Measurements from ENCODE around the gene C5orf63. TPM values are rescaled to one million over a fixed set of nuclear protein-coding genes. Genes with fewer than 3 reads are reported as not detected.
"Not testable (repeated sequence)": the region's sequence is repeated elsewhere in the genome, so short reads cannot be mapped to it uniquely, and the experiment has no call there.

C5orf63 gene
- polyA plus RNA-seq (2013, experiment 1 of 2): not detected
- polyA plus RNA-seq (2013, experiment 2 of 2): not detected

- H3K23ac ChIP-seq (ENCODE audit: low read length in 2 of 2): no peak within 1 kb of the TSS
- WGBS: 95% methylated on average over 49 of the region's 56 CpGs
- no peak within 1 kb of the TSS for H2BK12ac ChIP-seq (ENCODE audit: low read length in 2 of 2)
- H2AK5ac ChIP-seq (ENCODE audit: low read length, severe bottlenecking): no peak within 1 kb of the TSS
- no peak within 1 kb of the TSS for H3K14ac ChIP-seq (ENCODE audit: low read length in 2 of 2)
- no peaks in the 10 kb centered on the region for H3K9me3 ChIP-seq (ENCODE audit: control insufficient read depth, low read length)
- no peak within 1 kb of the TSS for H2BK5ac ChIP-seq (ENCODE audit: low read depth, low read length, poor library complexity, severe bottlenecking)
- H3K18ac ChIP-seq (ENCODE audit: low read depth in 1 of 2, low read length in 2 of 2): no peak within 1 kb of the TSS
- H3K79me1 ChIP-seq (replicated peaks; ENCODE audit: low read length, poor library complexity, severe bottlenecking): no peaks in the 10 kb centered on the region
- H3K27me3 ChIP-seq (ENCODE audit: control insufficient read depth in 1 of 2, insufficient read depth in 1 of 2, low read length in 2 of 2): no peaks in the 10 kb centered on the region
- peaks cover 1% of the 10 kb centered on the region for H3K4me1 ChIP-seq (ENCODE audit: control insufficient read depth, insufficient read depth, low read depth, low read length)
- no peaks in the 10 kb centered on the region for H3K36me3 ChIP-seq (ENCODE audit: control insufficient read depth in 1 of 2, insufficient read depth in 2 of 2, low read depth in 1 of 2, low read length in 2 of 2)
- H3K4me2 ChIP-seq (ENCODE audit: low read length, poor library complexity, severe bottlenecking): no peak within 1 kb of the TSS
- H3K4me3 ChIP-seq (ENCODE audit: insufficient read depth in 1 of 2, low read depth in 1 of 2, low read length in 2 of 2): peak within 1 kb of the TSS in 1 of 2 experiments; percentile 83
- no peak within 1 kb of the TSS for H4K8ac ChIP-seq (ENCODE audit: low read length)
- H2BK15ac ChIP-seq (ENCODE audit: low read depth, poor library complexity, severe bottlenecking): peak within 1 kb of the TSS; percentile 19
- peak within 1 kb of the TSS; percentile 78 for H3K9ac ChIP-seq (ENCODE audit: low read length)
- H2AFZ ChIP-seq (ENCODE audit: low read depth, low read length): no peak within 1 kb of the TSS
- H3K27ac ChIP-seq (ENCODE audit: low read length, poor library complexity, severe bottlenecking): no peak within 1 kb of the TSS
- no peak within 1 kb of the TSS for H4K91ac ChIP-seq (ENCODE audit: low read length)
- H2BK120ac ChIP-seq (ENCODE audit: low read depth, low read length): no peak within 1 kb of the TSS
- no peak for DNase-seq
- no peak within 1 kb of the TSS for H3K4ac ChIP-seq (ENCODE audit: low read depth in 1 of 2, low read length in 2 of 2)
Observed at GRCh38 chr5:127072861-127073846, at the start of gene C5orf63. C5orf63 (minus strand) TSS chr5:127073502; CDS start chr5:127058995, 14,507 bp downstream.

- Histone ChIP-seq H3K27ac (ENCODE audit: low read length, poor library complexity, severe bottlenecking) (no peak overlapping the region), H3K23ac (ENCODE audit: low read length in 2 of 2) (no peak overlapping the region), H2AK5ac (ENCODE audit: low read length, severe bottlenecking) (no peak overlapping the region), H3K4ac (ENCODE audit: low read depth in 1 of 2, low read length in 2 of 2) (no peak overlapping the region), H2BK12ac (ENCODE audit: low read length in 2 of 2) (no peak overlapping the region), H3K4me1 (ENCODE audit: control insufficient read depth, insufficient read depth, low read depth, low read length) (no peaks in the 10 kb centered on the region), H3K27me3 (ENCODE audit: control insufficient read depth in 1 of 2, insufficient read depth in 1 of 2, low read length in 2 of 2) (peaks cover 0 to 6% of the 10 kb centered on the region in 2 experiments), H3K9me3 (ENCODE audit: control insufficient read depth, low read length) (peaks cover 4% of the 10 kb centered on the region), H4K91ac (ENCODE audit: low read length) (no peak overlapping the region), H2BK15ac (ENCODE audit: low read depth, poor library complexity, severe bottlenecking) (no peak overlapping the region), H3K4me3 (ENCODE audit: insufficient read depth in 1 of 2, low read depth in 1 of 2, low read length in 2 of 2) (no peak overlapping the region), H2BK5ac (ENCODE audit: low read depth, low read length, poor library complexity, severe bottlenecking) (no peak overlapping the region), H3K18ac (ENCODE audit: low read depth in 1 of 2, low read length in 2 of 2) (no peak overlapping the region), H3K79me1 (replicated peaks; ENCODE audit: low read length, poor library complexity, severe bottlenecking) (no peaks in the 10 kb centered on the region), H3K36me3 (ENCODE audit: control insufficient read depth in 1 of 2, insufficient read depth in 2 of 2, low read depth in 1 of 2, low read length in 2 of 2) (no peaks in the 10 kb centered on the region), H3K9ac (ENCODE audit: low read length) (no peak overlapping the region), H4K8ac (ENCODE audit: low read length) (no peak overlapping the region), H3K14ac (ENCODE audit: low read length in 2 of 2) (no peak overlapping the region), H2AFZ (ENCODE audit: low read depth, low read length) (no peak overlapping the region), H3K4me2 (ENCODE audit: low read length, poor library complexity, severe bottlenecking) (no peak overlapping the region), H2BK120ac (ENCODE audit: low read depth, low read length) (no peak overlapping the region)
- DNase-seq: no peak
- WGBS: no CpG with 5 or more reads among the region's 3 CpGs
Observed at GRCh38 chr5:127112347-127112864, 39.1 kb upstream of the C5orf63 start.

- no peak overlapping the region for H2BK120ac ChIP-seq (ENCODE audit: low read depth, low read length)
- no CpG with 5 or more reads among the region's 2 CpGs for WGBS
- H2BK12ac ChIP-seq (ENCODE audit: low read length in 2 of 2): no peak overlapping the region
- H2BK15ac ChIP-seq (ENCODE audit: low read depth, poor library complexity, severe bottlenecking): no peak overlapping the region
- DNase-seq: no peak
- no peak overlapping the region for H3K4me3 ChIP-seq (ENCODE audit: insufficient read depth in 1 of 2, low read depth in 1 of 2, low read length in 2 of 2)
- no peaks in the 10 kb centered on the region for H3K4me1 ChIP-seq (ENCODE audit: control insufficient read depth, insufficient read depth, low read depth, low read length)
- H3K36me3 ChIP-seq (ENCODE audit: control insufficient read depth in 1 of 2, insufficient read depth in 2 of 2, low read depth in 1 of 2, low read length in 2 of 2): no peaks in the 10 kb centered on the region
- H2BK5ac ChIP-seq (ENCODE audit: low read depth, low read length, poor library complexity, severe bottlenecking): no peak overlapping the region
- no peak overlapping the region for H3K23ac ChIP-seq (ENCODE audit: low read length in 2 of 2)
- H3K4me2 ChIP-seq (ENCODE audit: low read length, poor library complexity, severe bottlenecking): no peak overlapping the region
- no peak overlapping the region for H3K14ac ChIP-seq (ENCODE audit: low read length in 2 of 2)
- H3K18ac ChIP-seq (ENCODE audit: low read depth in 1 of 2, low read length in 2 of 2): no peak overlapping the region
- H3K27ac ChIP-seq (ENCODE audit: low read length, poor library complexity, severe bottlenecking): no peak overlapping the region
- H3K79me1 ChIP-seq (replicated peaks; ENCODE audit: low read length, poor library complexity, severe bottlenecking): no peaks in the 10 kb centered on the region
- peaks cover 4% of the 10 kb centered on the region for H3K9me3 ChIP-seq (ENCODE audit: control insufficient read depth, low read length)
- H3K9ac ChIP-seq (ENCODE audit: low read length): no peak overlapping the region
- H2AK5ac ChIP-seq (ENCODE audit: low read length, severe bottlenecking): no peak overlapping the region
- no peak overlapping the region for H4K91ac ChIP-seq (ENCODE audit: low read length)
- H3K27me3 ChIP-seq (ENCODE audit: control insufficient read depth in 1 of 2, insufficient read depth in 1 of 2, low read length in 2 of 2): peaks cover 0 to 6% of the 10 kb centered on the region in 2 experiments
- no peak overlapping the region for H2AFZ ChIP-seq (ENCODE audit: low read depth, low read length)
- H3K4ac ChIP-seq (ENCODE audit: low read depth in 1 of 2, low read length in 2 of 2): no peak overlapping the region
- H4K8ac ChIP-seq (ENCODE audit: low read length): no peak overlapping the region
Observed at GRCh38 chr5:127111112-127111511, 37.8 kb upstream of the C5orf63 start.

GRCh38 chr5:127108624-127109260, 35.4 kb upstream of the C5orf63 start:
- WGBS: 89% methylated on average over 7 of the region's 9 CpGs
- not testable (repeated sequence) for H3K4me3 ChIP-seq (ENCODE audit: insufficient read depth in 1 of 2, low read depth in 1 of 2, low read length in 2 of 2); H3K18ac ChIP-seq (ENCODE audit: low read depth in 1 of 2, low read length in 2 of 2); DNase-seq; H2BK15ac ChIP-seq (ENCODE audit: low read depth, poor library complexity, severe bottlenecking); H2BK120ac ChIP-seq (ENCODE audit: low read depth, low read length); H2BK12ac ChIP-seq (ENCODE audit: low read length in 2 of 2); H3K9me3 ChIP-seq (ENCODE audit: control insufficient read depth, low read length); H3K9ac ChIP-seq (ENCODE audit: low read length); H3K79me1 ChIP-seq (replicated peaks; ENCODE audit: low read length, poor library complexity, severe bottlenecking); H3K4ac ChIP-seq (ENCODE audit: low read depth in 1 of 2, low read length in 2 of 2); H2BK5ac ChIP-seq (ENCODE audit: low read depth, low read length, poor library complexity, severe bottlenecking); H2AK5ac ChIP-seq (ENCODE audit: low read length, severe bottlenecking); H3K27ac ChIP-seq (ENCODE audit: low read length, poor library complexity, severe bottlenecking); H3K14ac ChIP-seq (ENCODE audit: low read length in 2 of 2); H3K27me3 ChIP-seq (ENCODE audit: control insufficient read depth in 1 of 2, insufficient read depth in 1 of 2, low read length in 2 of 2); H3K23ac ChIP-seq (ENCODE audit: low read length in 2 of 2); H3K4me1 ChIP-seq (ENCODE audit: control insufficient read depth, insufficient read depth, low read depth, low read length); H2AFZ ChIP-seq (ENCODE audit: low read depth, low read length); H3K36me3 ChIP-seq (ENCODE audit: control insufficient read depth in 1 of 2, insufficient read depth in 2 of 2, low read depth in 1 of 2, low read length in 2 of 2); H4K8ac ChIP-seq (ENCODE audit: low read length); H4K91ac ChIP-seq (ENCODE audit: low read length); H3K4me2 ChIP-seq (ENCODE audit: low read length, poor library complexity, severe bottlenecking)
